ENCODE results near the gene GSTM2. TPM values are rescaled to one million over a fixed set of nuclear protein-coding genes. Genes with fewer than 3 reads are reported as not detected.

Gene GSTM2
- total RNA-seq, 1 experiment from 2014 or later, result 5.9 TPM

GRCh38 chr1:109654519-109654918, 13.3 kb upstream of the GSTM2 start:
- intact Hi-C loops (cut with micrococcal nuclease), result no loop called here
- ChIA-PET POLR2A (no interaction called here), CTCF (no interaction called here), RAD21 (ENCODE audit: low non-redundant PET in 1 of 2, low total read pairs in 2 of 2, uncharacterized antibody in 2 of 2, unreplicated experiment in 2 of 2) (no interaction called here)
- no TSS peak for BruUV-seq (replicated peaks)
- TF ChIP-seq REST (IDR thresholded peaks at IDR 0.05; ENCODE audit: low read depth) (no peak), YY1 (IDR thresholded peaks at IDR 0.05; ENCODE audit: extremely low read depth, insufficient replicate concordance, low read depth, low read length) (no peak), SRF (IDR thresholded peaks at IDR 0.05; ENCODE audit: low read depth) (no peak), TCF7L2 (IDR thresholded peaks at IDR 0.05; ENCODE audit: borderline replicate concordance, extremely low read depth, insufficient read depth, insufficient read length) (no peak), EZH2phosphoT487 (IDR thresholded peaks at IDR 0.05; ENCODE audit: borderline replicate concordance) (no peak), ZBTB33 (IDR thresholded peaks at IDR 0.05; ENCODE audit: extremely low read depth, insufficient replicate concordance, low read length) (no peak)
- Histone ChIP-seq H3K79me2 (ENCODE audit: insufficient read depth, low read length) (no peaks in the 10 kb centered on the region), H2AFZ (ENCODE audit: low read depth, low read length, poor library complexity, severe bottlenecking) (no peak overlapping the region), H4K20me1 (ENCODE audit: insufficient read depth) (no peaks in the 10 kb centered on the region), H3K4me3 (replicated peaks in 1 of 2; ENCODE audit: low read depth in 1 of 2, low read length in 2 of 2) (no peak overlapping the region), H3K27ac (ENCODE audit: low read depth, low read length) (no peak overlapping the region), H3K27me3 (ENCODE audit: insufficient read depth, low read length) (peaks cover 10% of the 10 kb centered on the region; the same call in 1 of the 2 replicates), H3K9ac (ENCODE audit: low read length) (no peak overlapping the region), H3K9me2 (ENCODE audit: insufficient read depth) (no peaks in the 10 kb centered on the region), H3K36me3 (ENCODE audit: control insufficient read depth in 1 of 2, insufficient read depth in 2 of 2, low read length in 2 of 2) (no peaks in the 10 kb centered on the region; a peak in 1 of 4 replicates), H3K4me2 (ENCODE audit: low read length) (no peak overlapping the region; the same call in 1 of the 2 replicates), H3K4me1 (ENCODE audit: control insufficient read depth in 1 of 2, insufficient read depth in 2 of 2, low read length in 2 of 2) (peaks cover 0 to 24% of the 10 kb centered on the region in 2 experiments; a peak in 3 of 4 replicates), H3K9me3 (ENCODE audit: control insufficient read depth in 1 of 2, insufficient read depth in 1 of 2, low read depth in 1 of 2, low read length in 2 of 2) (no peaks in the 10 kb centered on the region)
- DNase-seq (ENCODE audit: low read depth, low spot score) (no peak), ATAC-seq (no peak)
